Endodermal cell (in vitro differentiated cells): ENCODE measurements around the gene TRIM45. TPM values are rescaled to one million over a fixed set of nuclear protein-coding genes. Genes with fewer than 3 reads are reported as not detected.

ENCODE experiments used
- DNase-seq: peaks from one replicate; pipeline ENCODE4 v3.0.0-alpha.2; 2017
- H3K27ac ChIP-seq: 2 replicates; pipeline ENCODE4 v1.5.1; 2013; ENCODE audit warnings: mild to moderate bottlenecking, low read depth, low read length, moderate library complexity
- H3K27me3 ChIP-seq: 2 replicates; pipeline ENCODE4 v1.6.1; 2013; ENCODE audit warnings: mild to moderate bottlenecking, low read length, moderate library complexity; ENCODE audit not compliant: insufficient read depth, control insufficient read depth, poor library complexity, severe bottlenecking
- H3K36me3 ChIP-seq: 2 replicates; pipeline ENCODE4 v1.7.0; 2013; ENCODE audit warnings: mild to moderate bottlenecking, low read length, moderate library complexity; ENCODE audit not compliant: control insufficient read depth, insufficient read depth
- H3K4me1 ChIP-seq: one replicate; pipeline ENCODE4 v1.7.0; 2013; ENCODE audit warnings: low read length; ENCODE audit not compliant: control insufficient read depth, insufficient read depth
- H3K4me3 ChIP-seq: 2 replicates; pipeline ENCODE4 v1.5.1; 2013; ENCODE audit warnings: mild to moderate bottlenecking, low read length, moderate library complexity
- H3K9ac ChIP-seq: 2 replicates; pipeline ENCODE4 v1.6.1; 2013; ENCODE audit warnings: mild to moderate bottlenecking, low read length, moderate library complexity; ENCODE audit not compliant: poor library complexity, severe bottlenecking; ENCODE audit errors: extremely low read depth
- H3K9me3 ChIP-seq: 2 replicates; pipeline ENCODE4 v1.6.1; 2013; ENCODE audit warnings: mild to moderate bottlenecking, low read length, moderate library complexity; ENCODE audit not compliant: control insufficient read depth
- H3K27ac Mint-ChIP-seq: 2 replicates; pipeline ENCODE4 v1.8.0; 2020; ENCODE audit warnings: mixed read lengths
- H3K27me3 Mint-ChIP-seq: 2 replicates; pipeline ENCODE4 v1.8.0; 2021; ENCODE audit warnings: mild to moderate bottlenecking, mixed read lengths; ENCODE audit not compliant: insufficient read depth
- H3K36me3 Mint-ChIP-seq: 2 replicates; pipeline ENCODE4 v1.8.0; 2020; ENCODE audit warnings: low read depth, mixed read lengths
- H3K4me1 Mint-ChIP-seq: 2 replicates; pipeline ENCODE4 v1.8.0; 2020; ENCODE audit warnings: mixed read lengths
- H3K4me3 Mint-ChIP-seq: 2 replicates; pipeline ENCODE4 v1.8.0; 2020; ENCODE audit warnings: mild to moderate bottlenecking, moderate library complexity, mixed read lengths
- H3K9me3 Mint-ChIP-seq: 2 replicates; pipeline ENCODE4 v1.8.0; 2020; ENCODE audit warnings: mild to moderate bottlenecking, mixed read lengths
- CTCF ChIP-seq: fragments of 200-600 bp; sonication (generic); conservative IDR thresholded peaks from 2 replicates; pipeline ENCODE4 v1.5.0; 2021; ENCODE audit warnings: antibody characterized with exemption, mild to moderate bottlenecking
- WGBS, 2 experiments: methylation state at CpG; one replicate each; pipeline versions ENCODE4 v1.1.5 to v1.1.7; 2013; ENCODE audit warnings: missing lambda C conversion rate in 2 of 2, mixed read lengths in 1 of 2; ENCODE audit not compliant: insufficient coverage in 1 of 2, insufficient read length in 1 of 2; 5-methylcytosine and 5-hydroxymethylcytosine counted together
- microRNA-seq: library from miRNA; unstranded; fragments of <30 nt; microRNA quantifications from one replicate; pipeline ENCODE4 v1.2.0, GENCODE V29; 2020; ENCODE audit warnings: borderline microRNAs expressed
- total RNA-seq, 2 donors: library from RNA; stranded (reverse); fragmentation: NEBNext Ultra II Directional in 1 of 2; extraction: Animal tissue kit (Norgen Biotek cat#: 25700) in 1 of 2; gene quantifications; 2 replicates in 1 of 2; 3 replicates in 1 of 2; pipeline ENCODE4 v1.2.1, GENCODE V29; 2021

Gene TRIM45
- total RNA-seq, 2 donors from 2014 or later = 13.4 to 16.5 TPM

GRCh38 chr1:117061986-117062415 lies 59.5 kb downstream of the TRIM45 start:
- Mint-ChIP-seq H3K4me1 (peaks cover 13% of the 10 kb centered on the region), H3K27me3 (no peaks in the 10 kb centered on the region), H3K9me3 (no peaks in the 10 kb centered on the region), H3K36me3 (peaks cover 31% of the 10 kb centered on the region), H3K27ac (no peak overlapping the region), H3K4me3 (no peak overlapping the region)
- H3K36me3 ChIP-seq = peaks cover 22% of the 10 kb centered on the region
- H3K9ac ChIP-seq = no peak overlapping the region
- no peaks in the 10 kb centered on the region for H3K27me3 ChIP-seq
- 90 to 95% methylated on average over 2 of the region's 2 CpGs for WGBS, 2 experiments
- DNase-seq = no peak
- no peak overlapping the region for H3K4me3 ChIP-seq
- no peak overlapping the region for H3K27ac ChIP-seq
- no peak for TF ChIP-seq CTCF
- H3K4me1 ChIP-seq = no peaks in the 10 kb centered on the region
- no peaks in the 10 kb centered on the region for H3K9me3 ChIP-seq

Small RNA genes within 50 kb of the gene (microRNA-seq; reads per million reads assigned to microRNA genes)
- 4.4 reads per million, percentile 29 among the genes with 10 or more reads in this experiment for gene MIR942

Other genes starting within 250 kb of the TRIM45 start
- 10 to 100 TPM; 41.6 to 43.2 TPM for gene PTGFRN, start 211.8 kb downstream of the TRIM45 start, total RNA-seq
- 1 to 10 TPM in 1 of 2 donors, under 1 TPM in 1; 0.97 to 1.4 TPM for gene CD101, start 120.0 kb downstream of the TRIM45 start, total RNA-seq
- 10 to 100 TPM; 70.9 to 71.9 TPM for gene TTF2, start 61.4 kb downstream of the TRIM45 start, total RNA-seq
- gene VTCN1, start 89.2 kb upstream of the TRIM45 start, total RNA-seq = not detected
- gene MAN1A2, start 245.7 kb upstream of the TRIM45 start, total RNA-seq = 10 to 100 TPM; 33.3 to 40.9 TPM